Endothelial cell of umbilical vein (primary cell): ENCODE measurements around the gene HTN1. TPM values are rescaled to one million over a fixed set of nuclear protein-coding genes. Genes with fewer than 3 reads are reported as not detected.
"Not testable (repeated sequence)": the region's sequence is repeated elsewhere in the genome, so short reads cannot be mapped to it uniquely, and the experiment has no call there.

Experiments
- BruUV-seq: library from RNA; stranded (reverse); fragments of 400-500 nt; replicated peaks from 2 replicates; lab custom pipeline; 2021; lab: Mats Ljungman, UMichigan
- CTCF ChIA-PET: fragments of 300-600, 350-600 bp; sonication (Branson Sonifier 250); formaldehyde crosslinking; loops from one replicate; lab custom pipeline; 2021; ENCODE audit warnings: antibody characterized with exemption, inconsistent platforms; lab: Charles Lee
- POLR2A ChIA-PET: fragments of 300-600, 350-600 bp; sonication (Branson Sonifier 250); formaldehyde crosslinking; loops from one replicate; lab custom pipeline; 2021; ENCODE audit warnings: antibody characterized with exemption, inconsistent platforms; lab: Charles Lee
- DNase-seq: peaks from one replicate; pipeline ENCODE4 v3.0.0-alpha.2; 2011; ENCODE audit warnings: low read depth, low spot score
- FAIRE-seq: peaks from 2 replicates; lab custom pipeline; 2011; peaks lifted over from hg19 to GRCh38; lab: Jason Lieb, UNC
- H2AFZ ChIP-seq: 2 replicates; pipeline ENCODE4 v1.6.0; 2012; ENCODE audit warnings: low read depth, low read length, control low read depth, inconsistent platforms
- H3K27ac ChIP-seq: 2 replicates; pipeline ENCODE4 v1.5.1; 2011; ENCODE audit warnings: low read depth, mild to moderate bottlenecking, control low read depth, low read length, moderate library complexity; ENCODE audit not compliant: insufficient read depth
- H3K27me3 ChIP-seq, 2 experiments: 2 replicates each; pipeline versions ENCODE4 v1.6.0 to v1.6.1; 2011; ENCODE audit warnings: low read length in 2 of 2, mixed read lengths in 1 of 2; ENCODE audit not compliant: control insufficient read depth in 2 of 2, insufficient read depth in 2 of 2
- H3K36me3 ChIP-seq, 2 experiments: 2 replicates in 1 of 2; 3 replicates in 1 of 2; pipeline ENCODE4 v1.5.1; 2011; ENCODE audit warnings: low read length in 2 of 2, mild to moderate bottlenecking in 1 of 2, moderate library complexity in 1 of 2; ENCODE audit not compliant: control insufficient read depth in 2 of 2, insufficient read depth in 2 of 2; ENCODE audit errors: extremely low read depth in 1 of 2
- H3K4me1 ChIP-seq: 3 replicates; pipeline ENCODE4 v1.5.1; 2011; ENCODE audit warnings: mild to moderate bottlenecking, low read length; ENCODE audit not compliant: control insufficient read depth, insufficient read depth; ENCODE audit errors: extremely low read depth
- H3K4me2 ChIP-seq: 2 replicates; pipeline ENCODE4 v1.6.1; 2011; ENCODE audit warnings: low read length, control low read depth, mixed read lengths; ENCODE audit not compliant: insufficient read depth
- H3K4me3 ChIP-seq, 3 experiments: fragments of 200-600 bp in 1 of 3; sonication (generic), shearing (Covaris generic) in 1 of 3; replicated peaks in 1 of 3; 2 replicates each; pipeline ENCODE4 v1.5.1; 2011 to 2016; ENCODE audit warnings: control low read depth in 3 of 3, low read length in 3 of 3, mild to moderate bottlenecking in 2 of 3, inconsistent platforms in 1 of 3, low read depth in 1 of 3, moderate library complexity in 1 of 3; ENCODE audit not compliant: insufficient read depth in 1 of 3
- H3K79me2 ChIP-seq: 2 replicates; pipeline ENCODE4 v1.6.0; 2012; ENCODE audit warnings: low read length, inconsistent platforms; ENCODE audit not compliant: control insufficient read depth, insufficient read depth
- H3K9ac ChIP-seq: replicated peaks from 2 replicates; pipeline ENCODE3; 2011; ENCODE audit warnings: low read length, control low read depth; ENCODE audit not compliant: insufficient read depth; ENCODE audit errors: extremely low read depth
- H3K9me1 ChIP-seq: replicated peaks from 3 replicates; pipeline ENCODE4 v1.6.0; 2011; ENCODE audit warnings: mild to moderate bottlenecking, low read length; ENCODE audit not compliant: control insufficient read depth, insufficient read depth; ENCODE audit errors: extremely low read depth
- H3K9me3 ChIP-seq: replicated peaks from 2 replicates; pipeline ENCODE4 v1.5.1; 2012; ENCODE audit warnings: low read length, inconsistent platforms; ENCODE audit not compliant: control insufficient read depth, insufficient read depth
- H4K20me1 ChIP-seq: replicated peaks from 2 replicates; pipeline ENCODE3; 2011; ENCODE audit warnings: mild to moderate bottlenecking, low read length; ENCODE audit not compliant: control insufficient read depth, insufficient read depth; ENCODE audit errors: extremely low read depth
- EZH2 ChIP-seq: IDR thresholded peaks from 2 replicates; pipeline ENCODE4 v1.6.1; 2012; ENCODE audit warnings: borderline replicate concordance, low read depth, mild to moderate bottlenecking, moderate library complexity, low read length, inconsistent platforms; ENCODE audit not compliant: severe bottlenecking
- FOS ChIP-seq: IDR thresholded peaks from 2 replicates; pipeline ENCODE4 v1.6.1; 2011; ENCODE audit warnings: mild to moderate bottlenecking, low read length, moderate library complexity, borderline replicate concordance; ENCODE audit not compliant: insufficient read depth
- GATA2 ChIP-seq: IDR thresholded peaks from 2 replicates; pipeline ENCODE4 v1.7.0; 2011; ENCODE audit warnings: low read depth, mild to moderate bottlenecking, moderate library complexity, mixed read lengths, low read length; ENCODE audit not compliant: insufficient read length, insufficient read depth
- MYC ChIP-seq: IDR thresholded peaks from one replicate; pipeline ENCODE4 v1.6.1; 2011; ENCODE audit warnings: mild to moderate bottlenecking, low read depth, low read length
- POLR2A ChIP-seq: IDR thresholded peaks from 2 replicates; pipeline ENCODE4 v1.6.1; 2012; ENCODE audit warnings: low read depth, mild to moderate bottlenecking, control low read depth, low read length
- POLR2AphosphoS5 ChIP-seq: IDR thresholded peaks from 2 replicates; pipeline ENCODE4 v1.6.1; 2012; ENCODE audit warnings: low read depth, mild to moderate bottlenecking, control low read depth, low read length, moderate library complexity; ENCODE audit not compliant: insufficient read depth
- dilution Hi-C: fragments of 300-500 bp; cut with MboI; formaldehyde crosslinking; loops from one replicate; pipeline ENCODE4 v1.15.0; 2019; ENCODE audit warnings: low sequenced_read_pairs; ENCODE audit not compliant: extremely low pct_ligation_motif_present
- intact Hi-C: fragments of 100-400 bp; cut with micrococcal nuclease; formaldehyde crosslinking; loops from one replicate; pipeline ENCODE4 v1.10.0; 2022
- polyA plus RNA-seq, 4 experiments: library from polyadenylated mRNA; depleted of rRNA in 3 of 4; stranded (reverse) in 3 of 4; unstranded in 1 of 4; fragments of >200 nt; gene quantifications; 2 replicates each; pipeline versions ENCODE4 v1.2.1 to v1.2.3, GENCODE V29; 2011 to 2012; ENCODE audit warnings: missing spikeins in 1 of 4
- total RNA-seq: library from RNA; stranded (reverse); gene quantifications from 2 replicates; pipeline ENCODE4 v1.2.3, GENCODE V29; 2021
- TF ChIP-seq, protein P1 (sequence below), 2 donors: IDR thresholded peaks; 1 replicate in 1 of 2; 2 replicates in 1 of 2; pipeline ENCODE4 v1.5.1; 2011; ENCODE audit warnings: low read length in 2 of 2, mild to moderate bottlenecking in 2 of 2, moderate library complexity in 2 of 2, control low read depth in 1 of 2, inconsistent platforms in 1 of 2, low read depth in 1 of 2; ENCODE audit not compliant: insufficient read depth in 1 of 2; ENCODE audit errors: extremely low read depth in 1 of 2

The HTN1 gene
- total and polyA plus RNA-seq, 2 donors (not counting 3 experiments of a cell fraction or from before 2014, with no cell fraction given): not detected

DNA sequence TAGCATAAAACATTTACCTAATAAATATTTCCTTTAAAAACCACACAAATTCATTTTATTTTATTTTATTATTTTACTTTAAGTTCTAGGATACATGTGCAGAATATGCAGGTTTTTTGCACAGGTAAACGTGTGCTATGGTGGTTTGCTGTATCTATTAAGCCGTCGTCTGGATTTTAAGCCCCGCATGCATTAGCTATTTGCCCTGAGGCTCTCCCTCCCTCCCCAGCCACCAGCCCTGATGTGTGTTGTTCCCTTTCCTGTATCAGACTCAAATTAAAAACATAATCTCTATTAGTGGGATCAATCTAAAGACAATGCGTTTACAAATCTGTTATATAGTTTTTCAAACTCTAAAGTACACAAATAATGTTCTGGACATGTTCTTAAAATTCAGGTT is 23.2 kb upstream of the HTN1 start:
- H3K79me2 ChIP-seq: no peaks in the 10 kb centered on the region
- no peak overlapping the region for H3K4me2 ChIP-seq
- no peak overlapping the region for H3K9ac ChIP-seq
- POLR2A ChIA-PET: no interaction called here
- no peaks in the 10 kb centered on the region for H4K20me1 ChIP-seq
- no peak for DNase-seq
- H3K9me1 ChIP-seq: no peaks in the 10 kb centered on the region
- H3K9me3 ChIP-seq: no peaks in the 10 kb centered on the region
- BruUV-seq: no TSS peak
- FAIRE-seq: no peak
- TF ChIP-seq MYC (no peak), GATA2 (no peak), POLR2AphosphoS5 (no peak), FOS (no peak), EZH2 (no peak), POLR2A (no peak)
- TF ChIP-seq, protein P1, sequence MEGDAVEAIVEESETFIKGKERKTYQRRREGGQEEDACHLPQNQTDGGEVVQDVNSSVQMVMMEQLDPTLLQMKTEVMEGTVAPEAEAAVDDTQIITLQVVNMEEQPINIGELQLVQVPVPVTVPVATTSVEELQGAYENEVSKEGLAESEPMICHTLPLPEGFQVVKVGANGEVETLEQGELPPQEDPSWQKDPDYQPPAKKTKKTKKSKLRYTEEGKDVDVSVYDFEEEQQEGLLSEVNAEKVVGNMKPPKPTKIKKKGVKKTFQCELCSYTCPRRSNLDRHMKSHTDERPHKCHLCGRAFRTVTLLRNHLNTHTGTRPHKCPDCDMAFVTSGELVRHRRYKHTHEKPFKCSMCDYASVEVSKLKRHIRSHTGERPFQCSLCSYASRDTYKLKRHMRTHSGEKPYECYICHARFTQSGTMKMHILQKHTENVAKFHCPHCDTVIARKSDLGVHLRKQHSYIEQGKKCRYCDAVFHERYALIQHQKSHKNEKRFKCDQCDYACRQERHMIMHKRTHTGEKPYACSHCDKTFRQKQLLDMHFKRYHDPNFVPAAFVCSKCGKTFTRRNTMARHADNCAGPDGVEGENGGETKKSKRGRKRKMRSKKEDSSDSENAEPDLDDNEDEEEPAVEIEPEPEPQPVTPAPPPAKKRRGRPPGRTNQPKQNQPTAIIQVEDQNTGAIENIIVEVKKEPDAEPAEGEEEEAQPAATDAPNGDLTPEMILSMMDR (IDR thresholded peaks at IDR 0.05; ENCODE audit: extremely low read depth in 1 of 2, insufficient read depth in 1 of 2, low read depth in 1 of 2, low read length in 2 of 2): no peak
- intact Hi-C loops (no loop called here), dilution Hi-C loops (no loop called here)
- H3K27me3 ChIP-seq: peaks cover 0 to 4% of the 10 kb centered on the region in 2 experiments
- CTCF ChIA-PET: no interaction called here
- H3K36me3 ChIP-seq: no peaks in the 10 kb centered on the region
- H2AFZ ChIP-seq: no peak overlapping the region
- H3K4me3 ChIP-seq: no peak overlapping the region
- no peak overlapping the region for H3K27ac ChIP-seq
- no peaks in the 10 kb centered on the region for H3K4me1 ChIP-seq

DNA sequence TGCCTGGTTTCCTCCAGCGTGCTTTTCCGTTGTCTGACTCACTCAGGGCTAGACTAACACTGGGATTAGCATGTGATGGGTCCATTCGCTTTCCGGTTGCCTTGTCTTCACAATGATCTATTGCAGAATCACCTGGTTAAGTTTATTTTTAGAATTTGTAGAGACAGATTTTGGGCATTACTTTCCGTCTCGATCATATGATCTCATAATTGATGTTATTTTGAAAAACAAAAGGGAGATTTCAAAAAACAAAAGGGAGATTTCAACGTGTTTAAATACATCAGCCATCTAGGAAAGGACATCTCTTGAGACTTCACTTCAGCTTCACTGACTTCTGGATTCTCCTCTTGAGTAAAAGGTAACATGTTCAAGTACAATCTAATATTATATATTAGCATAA is 22.1 kb upstream of the HTN1 start, which contains the start of gene HTN3:
TSS of gene HTN3 (plus strand) at position 301 of the 400 bp plus-strand sequence. CDS start 2,282 bp downstream, outside the sequence.
- H3K4me3 ChIP-seq, DNase-seq, H4K20me1 ChIP-seq, H3K27me3 ChIP-seq, H3K9ac ChIP-seq, H3K79me2 ChIP-seq, POLR2A ChIA-PET, intact Hi-C loops, CTCF ChIA-PET, dilution Hi-C loops, H2AFZ ChIP-seq, H3K4me2 ChIP-seq, H3K4me1 ChIP-seq, H3K9me1 ChIP-seq, H3K27ac ChIP-seq, H3K36me3 ChIP-seq, H3K9me3 ChIP-seq, BruUV-seq, FAIRE-seq: not testable (repeated sequence)

DNA sequence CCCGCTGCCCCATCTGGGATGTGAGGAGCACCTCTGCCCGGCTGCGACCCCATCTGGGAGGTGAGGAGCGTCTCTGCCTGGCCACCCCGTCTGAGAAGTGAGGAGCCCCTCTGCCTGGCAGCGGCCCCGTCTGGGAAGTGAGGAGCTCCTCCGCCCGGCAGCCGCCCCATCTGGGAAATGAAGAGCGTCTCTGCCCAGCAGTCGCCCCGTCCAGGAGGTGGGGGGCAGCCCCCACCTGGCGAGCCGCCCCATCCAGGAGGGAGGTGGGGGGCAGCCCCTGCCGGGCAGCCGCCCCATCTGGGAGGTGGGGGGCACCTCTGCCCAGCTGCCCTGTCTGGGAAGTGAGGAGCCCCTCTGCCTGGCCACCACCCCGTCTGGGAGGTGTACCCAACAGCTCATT is 12.7 kb upstream of the HTN1 start:
- H3K9ac ChIP-seq, H3K27me3 ChIP-seq, H3K4me3 ChIP-seq, FAIRE-seq, BruUV-seq, H3K4me2 ChIP-seq, intact Hi-C loops, H3K9me3 ChIP-seq, POLR2A ChIA-PET, H4K20me1 ChIP-seq, CTCF ChIA-PET, dilution Hi-C loops, H3K27ac ChIP-seq, DNase-seq, H3K9me1 ChIP-seq, H3K79me2 ChIP-seq, H3K36me3 ChIP-seq, H2AFZ ChIP-seq, H3K4me1 ChIP-seq: not testable (repeated sequence)
